Measurements from ENCODE around the gene TNFAIP2.
"Not testable (repeated sequence)": the region's sequence is repeated elsewhere in the genome, so short reads cannot be mapped to it uniquely, and the experiment has no call there.

DNA sequence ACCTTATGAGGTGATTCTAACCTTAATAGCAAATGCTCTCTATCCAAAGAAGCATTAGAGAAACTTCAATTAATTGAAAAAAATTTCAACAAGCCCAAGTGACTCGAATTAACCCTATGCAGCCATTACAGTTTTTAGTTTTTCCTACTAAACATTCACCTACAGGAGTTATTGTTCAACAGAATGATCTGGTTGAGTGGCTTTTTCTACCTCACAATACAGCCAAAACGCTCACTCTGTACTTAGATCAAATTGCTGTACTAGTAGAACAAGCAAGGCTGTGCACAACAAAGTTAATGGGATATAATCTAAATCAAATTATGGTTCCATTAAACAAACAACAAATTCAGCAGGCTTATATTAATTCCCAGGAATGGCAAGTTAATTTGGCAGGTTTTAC lies 50.6 kb downstream of the TNFAIP2 start:
- TF ChIP-seq, protein P1, sequence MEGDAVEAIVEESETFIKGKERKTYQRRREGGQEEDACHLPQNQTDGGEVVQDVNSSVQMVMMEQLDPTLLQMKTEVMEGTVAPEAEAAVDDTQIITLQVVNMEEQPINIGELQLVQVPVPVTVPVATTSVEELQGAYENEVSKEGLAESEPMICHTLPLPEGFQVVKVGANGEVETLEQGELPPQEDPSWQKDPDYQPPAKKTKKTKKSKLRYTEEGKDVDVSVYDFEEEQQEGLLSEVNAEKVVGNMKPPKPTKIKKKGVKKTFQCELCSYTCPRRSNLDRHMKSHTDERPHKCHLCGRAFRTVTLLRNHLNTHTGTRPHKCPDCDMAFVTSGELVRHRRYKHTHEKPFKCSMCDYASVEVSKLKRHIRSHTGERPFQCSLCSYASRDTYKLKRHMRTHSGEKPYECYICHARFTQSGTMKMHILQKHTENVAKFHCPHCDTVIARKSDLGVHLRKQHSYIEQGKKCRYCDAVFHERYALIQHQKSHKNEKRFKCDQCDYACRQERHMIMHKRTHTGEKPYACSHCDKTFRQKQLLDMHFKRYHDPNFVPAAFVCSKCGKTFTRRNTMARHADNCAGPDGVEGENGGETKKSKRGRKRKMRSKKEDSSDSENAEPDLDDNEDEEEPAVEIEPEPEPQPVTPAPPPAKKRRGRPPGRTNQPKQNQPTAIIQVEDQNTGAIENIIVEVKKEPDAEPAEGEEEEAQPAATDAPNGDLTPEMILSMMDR (conservative IDR thresholded peaks at IDR 0.05; ENCODE audit: low read depth, low read length), result not testable (repeated sequence)
- TF ChIP-seq EZH2 (IDR thresholded peaks at IDR 0.05; ENCODE audit: low read length, unreplicated experiment), result not testable (repeated sequence)

All from PC-3 (cell line).